Body of pancreas (tissue), 4 donors: ENCODE measurements around the gene ARMC10.

Source experiments
- CTCF ChIP-seq, 7 experiments: fragments of 450-650 bp in 4 of 7; fragments of 200-600 bp in 3 of 7; sonication (generic) in 3 of 7; IDR thresholded peaks; one replicate each; pipeline ENCODE4 v1.5.1; 2016 to 2019; ENCODE audit warnings: antibody characterized with exemption in 7 of 7
- POLR2A ChIP-seq, 3 donors: fragments of 450-650 bp; IDR thresholded peaks; one replicate each; pipeline ENCODE4 v1.6.1; 2016; ENCODE audit warnings: antibody characterized with exemption in 3 of 3, mild to moderate bottlenecking in 2 of 3

DNA sequence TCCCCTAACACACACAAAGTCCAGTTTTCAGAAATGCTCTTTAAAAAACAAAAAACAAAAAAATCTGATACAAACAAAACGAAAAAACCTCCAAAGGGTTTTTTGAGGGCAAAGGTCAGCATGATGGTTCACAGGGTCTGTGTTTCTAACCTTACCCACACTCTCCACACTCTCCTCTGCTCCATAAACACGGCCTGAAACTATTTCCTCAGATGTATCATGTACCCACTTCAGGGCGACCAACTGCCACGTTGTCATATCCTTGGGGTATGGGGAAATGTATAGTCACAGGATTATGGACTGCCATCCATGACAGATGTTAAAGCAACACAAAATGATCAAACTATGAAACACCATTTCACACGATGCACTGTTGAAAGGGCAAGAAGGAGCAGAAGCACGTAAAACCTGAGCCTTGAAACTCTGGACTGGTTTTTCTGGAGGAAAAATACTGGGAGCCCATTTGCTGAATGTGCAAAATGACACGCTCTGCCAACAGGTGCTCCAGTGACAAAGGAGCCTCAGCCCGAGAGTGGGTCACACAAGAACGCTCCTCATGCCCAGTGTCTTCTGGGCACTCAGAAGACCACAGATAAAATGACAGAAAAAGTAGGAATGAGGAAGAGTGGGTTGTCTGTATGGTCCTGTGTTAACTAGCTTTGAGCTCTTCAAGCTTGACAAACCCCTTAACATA, 58.2 kb downstream of the ARMC10 start:
- no peak for TF ChIP-seq CTCF (IDR thresholded peaks at IDR 0.05)
- no peak for TF ChIP-seq POLR2A (IDR thresholded peaks at IDR 0.05)
